Measurements from ENCODE around the gene MDFIC. TPM values are rescaled to one million over a fixed set of nuclear protein-coding genes. Genes with fewer than 3 reads are reported as not detected.

Gene MDFIC
- polyA plus RNA-seq, 1 donor (not counting 4 experiments of a cell fraction or from before 2014, with no cell fraction given), result 8.5 TPM

- FAIRE-seq, result no peak
- no peak overlapping the region for H3K4me3 ChIP-seq (ENCODE audit: control insufficient read depth in 2 of 3, extremely low read depth in 1 of 3, insufficient read depth in 2 of 3, low read depth in 1 of 3, low read length in 3 of 3)
- dilution Hi-C loops (cut with MboI; ENCODE audit: extremely low pct_ligation_motif_present, low sequenced_read_pairs), result no loop called here
Measured at GRCh38 chr7:114942446-114943175, 20.7 kb downstream of the MDFIC start.

GRCh38 chr7:114943530-114943929 is 21.6 kb downstream of the MDFIC start:
- no peak for DNase-seq (ENCODE audit: low read depth, low spot score)
- no peak for FAIRE-seq
- no peaks in the 10 kb centered on the region for H3K27me3 ChIP-seq (ENCODE audit: control insufficient read depth, extremely low read depth, insufficient read depth, low read length)
- no peaks in the 10 kb centered on the region for H3K9me3 ChIP-seq (ENCODE audit: control insufficient read depth, low read depth, low read length)
- no peaks in the 10 kb centered on the region for H3K36me3 ChIP-seq (ENCODE audit: control insufficient read depth in 2 of 2, extremely low read depth in 1 of 2, insufficient read depth in 2 of 2, low read length in 2 of 2)
- dilution Hi-C loops (cut with MboI; ENCODE audit: extremely low pct_ligation_motif_present, low sequenced_read_pairs), result no loop called here
- H2AFZ ChIP-seq (ENCODE audit: control insufficient read depth, low read length), result no peak overlapping the region
- no peak overlapping the region for H3K4me3 ChIP-seq (ENCODE audit: control insufficient read depth in 2 of 3, extremely low read depth in 1 of 3, insufficient read depth in 2 of 3, low read depth in 1 of 3, low read length in 3 of 3)
- H3K27ac ChIP-seq (ENCODE audit: control insufficient read depth, insufficient read depth, low read length), result no peak overlapping the region
- H3K4me2 ChIP-seq (ENCODE audit: control insufficient read depth, extremely low read depth, insufficient read depth, low read depth, low read length), result no peak overlapping the region
- TF ChIP-seq CTCF (optimal IDR thresholded peaks at IDR 0.05 in 1 of 3, IDR thresholded peaks at IDR 0.05 in 1 of 3, conservative IDR thresholded peaks at IDR 0.05 in 1 of 3; ENCODE audit: extremely low read depth in 1 of 3, insufficient read depth in 2 of 3, low read length in 3 of 3) (no peak), EZH2 (IDR thresholded peaks at IDR 0.05; ENCODE audit: low read length) (no peak)
- H3K79me2 ChIP-seq (ENCODE audit: control insufficient read depth, insufficient read depth, low read length), result no peaks in the 10 kb centered on the region
- H3K9me1 ChIP-seq (ENCODE audit: control insufficient read depth, extremely low read depth, insufficient read depth, low read length), result no peaks in the 10 kb centered on the region
- H3K4me1 ChIP-seq (ENCODE audit: control insufficient read depth, extremely low read depth, insufficient read depth, low read length), result no peaks in the 10 kb centered on the region
- no peak overlapping the region for H3K9ac ChIP-seq (ENCODE audit: control insufficient read depth, extremely low read depth, insufficient read depth, low read length)
- H4K20me1 ChIP-seq (ENCODE audit: control insufficient read depth, extremely low read depth, insufficient read depth, low read length), result no peaks in the 10 kb centered on the region

More at GRCh38 chr7:114942446-114943175, 20.7 kb downstream of the MDFIC start:
- Histone ChIP-seq H3K4me1 (ENCODE audit: control insufficient read depth, extremely low read depth, insufficient read depth, low read length) (no peaks in the 10 kb centered on the region), H3K4me2 (ENCODE audit: control insufficient read depth, extremely low read depth, insufficient read depth, low read depth, low read length) (no peak overlapping the region), H3K36me3 (ENCODE audit: control insufficient read depth in 2 of 2, extremely low read depth in 1 of 2, insufficient read depth in 2 of 2, low read length in 2 of 2) (no peaks in the 10 kb centered on the region), H3K9me1 (ENCODE audit: control insufficient read depth, extremely low read depth, insufficient read depth, low read length) (no peaks in the 10 kb centered on the region), H3K79me2 (ENCODE audit: control insufficient read depth, insufficient read depth, low read length) (no peaks in the 10 kb centered on the region), H3K9me3 (ENCODE audit: control insufficient read depth, low read depth, low read length) (no peaks in the 10 kb centered on the region), H2AFZ (ENCODE audit: control insufficient read depth, low read length) (no peak overlapping the region), H4K20me1 (ENCODE audit: control insufficient read depth, extremely low read depth, insufficient read depth, low read length) (no peaks in the 10 kb centered on the region), H3K27me3 (ENCODE audit: control insufficient read depth, extremely low read depth, insufficient read depth, low read length) (no peaks in the 10 kb centered on the region), H3K9ac (ENCODE audit: control insufficient read depth, extremely low read depth, insufficient read depth, low read length) (no peak overlapping the region), H3K27ac (ENCODE audit: control insufficient read depth, insufficient read depth, low read length) (no peak overlapping the region)
- no peak for TF ChIP-seq EZH2 (IDR thresholded peaks at IDR 0.05; ENCODE audit: low read length)
- TF ChIP-seq CTCF (optimal IDR thresholded peaks at IDR 0.05 in 1 of 3, IDR thresholded peaks at IDR 0.05 in 1 of 3, conservative IDR thresholded peaks at IDR 0.05 in 1 of 3; ENCODE audit: extremely low read depth in 1 of 3, insufficient read depth in 2 of 3, low read length in 3 of 3), result no peak
- DNase-seq (ENCODE audit: low read depth, low spot score), result no peak

All from keratinocyte (primary cell).